HepG2 (cell line): ENCODE data around the gene NUP214. TPM values are rescaled to one million over a fixed set of nuclear protein-coding genes. Genes with fewer than 3 reads are reported as not detected.

Experiments used
- ATAC-seq: fragments of 200-7000 bp; cut with Tn5 transposase; 3 replicates; pipeline ENCODE4 v1.9.1; 2020; ENCODE audit warnings: mild to moderate bottlenecking, moderate library complexity
- BruUV-seq: library from RNA; stranded (reverse); fragments of 400-500 nt; replicated peaks from 2 replicates; lab custom pipeline; 2021; lab: Mats Ljungman, UMichigan
- CTCF ChIA-PET: fragments of 300-600 bp; formaldehyde crosslinking; extraction: SDS; loops from one replicate; lab custom pipeline; 2021; ENCODE audit warnings: low total read pairs, inconsistent platforms, low intra/inter-chr PET ratio; lab: Yijun Ruan, JAX
- POLR2A ChIA-PET: fragments of 350-600 bp; sonication (Branson Sonifier 250); formaldehyde crosslinking; loops from one replicate; lab custom pipeline; 2020; ENCODE audit warnings: antibody characterized with exemption, inconsistent platforms; lab: Yijun Ruan, JAX
- DNase-seq: peaks from one replicate; pipeline ENCODE4 v3.0.0-alpha.2; 2015; ENCODE audit warnings: low spot score
- FAIRE-seq: peaks from 3 replicates; lab custom pipeline; 2011; peaks lifted over from hg19 to GRCh38; lab: Jason Lieb, UNC
- H2AFZ ChIP-seq: one replicate; pipeline ENCODE4 v1.6.1; 2011; ENCODE audit warnings: low read length, inconsistent platforms
- H3K27ac ChIP-seq: fragments of 300-600 bp; 3 replicates; pipeline ENCODE4 v1.8.0; 2011; ENCODE audit warnings: mixed run types, mild to moderate bottlenecking, mixed read lengths, low read length, inconsistent platforms; ENCODE audit not compliant: insufficient read depth; ENCODE audit errors: extremely low read length
- H3K27me3 ChIP-seq, 2 experiments: fragments of 200-600 bp in 1 of 2; 2 replicates in 1 of 2; 3 replicates in 1 of 2; pipeline versions ENCODE4 v1.6.0 to v1.8.0; 2011; ENCODE audit warnings: low read length in 2 of 2, mild to moderate bottlenecking in 2 of 2, moderate library complexity in 2 of 2, inconsistent platforms in 1 of 2; ENCODE audit not compliant: insufficient read depth in 2 of 2, control insufficient read depth in 1 of 2
- H3K36me3 ChIP-seq, 2 experiments: fragments of 200-600 bp in 1 of 2; replicated peaks in 1 of 2; 2 replicates in 1 of 2; 3 replicates in 1 of 2; pipeline versions ENCODE4 v1.5.1 to v1.8.0; 2011; ENCODE audit warnings: low read length in 2 of 2, inconsistent platforms in 1 of 2; ENCODE audit not compliant: insufficient read depth in 2 of 2, control insufficient read depth in 1 of 2
- H3K4me1 ChIP-seq: 2 replicates; pipeline ENCODE4 v1.5.1; 2012; ENCODE audit warnings: low read length, inconsistent platforms; ENCODE audit not compliant: insufficient read depth
- H3K4me2 ChIP-seq: 2 replicates; pipeline ENCODE4 v1.6.0; 2011; ENCODE audit warnings: low read depth, low read length, inconsistent platforms
- H3K4me3 ChIP-seq, 3 experiments: fragments of 200-600 bp in 1 of 3; sonication (generic), shearing (Covaris generic) in 1 of 3; replicated peaks in 1 of 3; 2 replicates each; pipeline ENCODE4 v1.5.1; 2011 to 2016; ENCODE audit warnings: low read length in 3 of 3, inconsistent platforms in 2 of 3, low read depth in 2 of 3, mild to moderate bottlenecking in 2 of 3, control low read depth in 1 of 3, mixed read lengths in 1 of 3; ENCODE audit not compliant: insufficient read depth in 1 of 3
- H3K79me2 ChIP-seq: one replicate; pipeline ENCODE4 v1.6.1; 2011; ENCODE audit warnings: low read length, inconsistent platforms; ENCODE audit not compliant: insufficient read depth
- H3K9ac ChIP-seq: 2 replicates; pipeline ENCODE4 v1.6.0; 2011; ENCODE audit warnings: mild to moderate bottlenecking, low read depth, low read length, inconsistent platforms; ENCODE audit not compliant: insufficient read depth
- H3K9me3 ChIP-seq: 2 replicates; pipeline ENCODE4 v1.5.1; 2012; ENCODE audit warnings: mild to moderate bottlenecking, low read length
- H4K20me1 ChIP-seq: 2 replicates; pipeline ENCODE4 v1.6.0; 2011; ENCODE audit warnings: inconsistent platforms, mild to moderate bottlenecking, low read length, moderate library complexity; ENCODE audit not compliant: insufficient read depth
- ATF1 ChIP-seq: IDR thresholded peaks from 2 replicates; pipeline ENCODE4 v1.6.1; 2016; ENCODE audit warnings: mild to moderate bottlenecking, control low read depth
- CENPX ChIP-seq: sonication (generic); formaldehyde crosslinking; IDR thresholded peaks from 2 replicates; pipeline ENCODE4 v1.9.0; 2021; ENCODE audit warnings: mild to moderate bottlenecking, missing genetic modification reagents, moderate library complexity
- ETV6 ChIP-seq: sonication (generic); formaldehyde crosslinking; conservative IDR thresholded peaks from 2 replicates; pipeline ENCODE4 v1.4.0; 2020; ENCODE audit warnings: missing genetic modification reagents
- HBP1 ChIP-seq: IDR thresholded peaks from 2 replicates; pipeline ENCODE4 v1.6.1; 2016; ENCODE audit warnings: low read depth, control low read depth
- HCFC1 ChIP-seq: fragments of 150-350 bp; IDR thresholded peaks from 2 replicates; pipeline ENCODE4 v1.6.1; 2014; ENCODE audit warnings: low read depth, low read length
- MED1 ChIP-seq: sonication (generic); formaldehyde crosslinking; IDR thresholded peaks from 2 replicates; pipeline ENCODE4 v1.4.0; 2020; ENCODE audit warnings: missing genetic modification reagents
- MXD4 ChIP-seq: IDR thresholded peaks from 2 replicates; pipeline ENCODE4 v1.6.1; 2016; ENCODE audit warnings: mild to moderate bottlenecking, missing biosample characterization, missing genetic modification reagents
- SIN3B ChIP-seq: fragments of 150-350 bp; IDR thresholded peaks from 2 replicates; pipeline ENCODE4 v1.6.1; 2014; ENCODE audit warnings: low read length
- SP4 ChIP-seq: sonication (generic); formaldehyde crosslinking; IDR thresholded peaks from 2 replicates; pipeline ENCODE4 v1.8.1; 2023; ENCODE audit warnings: mild to moderate bottlenecking, missing genetic modification reagents
- TBL1XR1 ChIP-seq: fragments of 150-350 bp; IDR thresholded peaks from 2 replicates; pipeline ENCODE4 v1.6.1; 2014; ENCODE audit warnings: borderline replicate concordance, low read length; ENCODE audit not compliant: partially characterized antibody
- ZBTB4 ChIP-seq: sonication (generic); formaldehyde crosslinking; IDR thresholded peaks from 2 replicates; pipeline ENCODE4 v1.4.0; 2020; ENCODE audit warnings: missing genetic modification reagents, mild to moderate bottlenecking, borderline replicate concordance
- ZBTB46 ChIP-seq: sonication (generic); formaldehyde crosslinking; IDR thresholded peaks from 2 replicates; pipeline ENCODE4 v1.4.0; 2020; ENCODE audit warnings: mild to moderate bottlenecking, missing genetic modification reagents, borderline replicate concordance
- ZNF7 ChIP-seq: IDR thresholded peaks from 2 replicates; pipeline ENCODE4 v1.6.1; 2016; ENCODE audit warnings: missing biosample characterization, missing genetic modification reagents
- ZNF780A ChIP-seq: sonication (generic); formaldehyde crosslinking; IDR thresholded peaks from 2 replicates; pipeline ENCODE4 v1.8.0; 2022; ENCODE audit warnings: mild to moderate bottlenecking, missing genetic modification reagents, moderate library complexity
- ZNF841 ChIP-seq: sonication (generic); formaldehyde crosslinking; IDR thresholded peaks from 2 replicates; pipeline ENCODE4 v1.8.1; 2023; ENCODE audit warnings: missing genetic modification reagents, borderline replicate concordance
- ZNF891 ChIP-seq: sonication (generic); formaldehyde crosslinking; IDR thresholded peaks from 2 replicates; pipeline ENCODE4 v1.5.0; 2020; ENCODE audit warnings: mild to moderate bottlenecking, missing genetic modification reagents
- whole genome bisulfite sequencing: methylation state at CpG from one replicate; pipeline ENCODE4 v1.1.6; 2017; ENCODE audit warnings: low lambda C conversion rate; 5-methylcytosine and 5-hydroxymethylcytosine counted together
- in situ Hi-C: cut with HindIII; loops from 2 replicates; pipeline ENCODE4 v1.10.0; 2017; ENCODE audit warnings: low pct_unique_long_range_greater_than_20kb; ENCODE audit not compliant: extremely low pct_ligation_motif_present
- intact Hi-C: fragments of 100-400 bp; cut with micrococcal nuclease; formaldehyde crosslinking; loops from one replicate; pipeline ENCODE4 v1.10.0; 2022; ENCODE audit not compliant: unreplicated experiment
- polyA plus RNA-seq, 8 experiments: library from polyadenylated mRNA; depleted of rRNA in 3 of 8; stranded (reverse) in 7 of 8; unstranded in 1 of 8; fragments of >200 nt; fragmentation: Illumina TruSeq in 4 of 8; extraction: Trizol in 4 of 8; gene quantifications; 2 replicates each; pipeline versions ENCODE4 v1.2.1 to v1.2.3, GENCODE V29; 2011 to 2016; ENCODE audit warnings: low read depth in 4 of 8, missing spikeins in 1 of 8, mixed read lengths in 1 of 8; ENCODE audit not compliant: insufficient read depth in 1 of 8
- total RNA-seq, 5 experiments: library from RNA; depleted of rRNA; stranded (reverse); fragments of >200 nt; fragmentation: Illumina TruSeq; extraction: Trizol; gene quantifications; 2 replicates each; pipeline ENCODE4 v1.2.3, GENCODE V29; 2016; ENCODE audit warnings: low read depth in 1 of 5

The NUP214 gene
- total and polyA plus RNA-seq, 2 of the 13 experiments (the other 11 are each of a cell fraction or from before 2014, with no cell fraction given) = 8.4 to 16.0 TPM

GRCh38 chr9:131146186-131146585, 20.8 kb downstream of the NUP214 start:
- no TSS peak for BruUV-seq
- intact Hi-C loops (no loop called here), in situ Hi-C loops (no loop called here)
- TF ChIP-seq HCFC1 (no peak), SIN3B (no peak), MXD4 (no peak), ZNF891 (CRISPR knock-in tag) (no peak), CENPX (CRISPR knock-in tag) (no peak), SP4 (CRISPR knock-in tag) (no peak), ZNF780A (CRISPR knock-in tag) (no peak), ZNF841 (no peak), ATF1 (CRISPR knock-in tag) (no peak), ZBTB4 (CRISPR knock-in tag) (no peak), HBP1 (no peak), TBL1XR1 (no peak), ETV6 (no peak), ZNF7 (CRISPR knock-in tag) (no peak), ZBTB46 (no peak), MED1 (no peak)
- no peak overlapping the region for H3K4me3 ChIP-seq
- no peak overlapping the region for H3K9ac ChIP-seq
- no peak overlapping the region for H3K27ac ChIP-seq
- ATAC-seq = no peak
- H3K4me1 ChIP-seq = no peaks in the 10 kb centered on the region
- H3K9me3 ChIP-seq = no peaks in the 10 kb centered on the region
- POLR2A ChIA-PET = no interaction called here
- FAIRE-seq = no peak
- no peak overlapping the region for H2AFZ ChIP-seq
- DNase-seq = no peak
- CTCF ChIA-PET = no interaction called here
- no peaks in the 10 kb centered on the region for H3K27me3 ChIP-seq
- H4K20me1 ChIP-seq = 0 out of 2 replicates have a peak, but pooled peaks cover 3% of the 10 kb centered on the region
- H3K36me3 ChIP-seq = peaks cover 40 to 95% of the 10 kb centered on the region in 2 experiments
- no peaks in the 10 kb centered on the region for H3K79me2 ChIP-seq
- WGBS = 96% methylated on average over 4 of the region's 4 CpGs
- no peak overlapping the region for H3K4me2 ChIP-seq
